Measurements from ENCODE around the gene WNT5B.
A peak's percentile ranks its signal among the peaks of the same experiment; 100 is the strongest.
"Not testable (repeated sequence)": the region's sequence is repeated elsewhere in the genome, so short reads cannot be mapped to it uniquely, and the experiment has no call there.

WNT5B gene

DNA sequence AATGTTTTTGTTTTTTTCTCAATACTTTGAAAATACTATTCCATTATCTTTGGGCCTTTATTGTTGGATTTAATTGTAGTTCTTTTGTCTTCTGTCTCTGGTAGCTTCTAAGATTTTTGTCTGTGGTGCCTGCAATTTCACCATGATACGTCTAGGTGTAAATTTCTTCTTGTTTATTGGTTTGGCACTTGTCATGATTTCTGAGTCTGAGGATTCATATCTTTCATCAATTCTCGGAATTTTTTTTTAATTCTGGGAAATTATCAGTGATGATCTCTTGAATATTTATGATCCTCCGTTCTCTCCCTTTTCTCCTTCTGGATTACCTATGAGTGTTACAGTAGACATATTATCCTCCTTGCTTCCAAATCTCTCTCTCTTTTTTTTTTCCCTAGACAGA lies 47.0 kb downstream of the WNT5B start:
- Histone ChIP-seq H3K36me3 (ENCODE audit: insufficient read depth, low read length) (no peaks in the 10 kb centered on the region), H3K27ac (ENCODE audit: low read depth, low read length) (no peak overlapping the region), H3K9ac (ENCODE audit: low read depth, low read length) (no peak overlapping the region), H3K9me3 (ENCODE audit: insufficient read depth, low read depth, low read length) (no peaks in the 10 kb centered on the region), H3K4me3 (ENCODE audit: low read length) (no peak overlapping the region), H3K4me1 (ENCODE audit: insufficient read depth, low read length) (no peaks in the 10 kb centered on the region), H3K27me3 (ENCODE audit: insufficient read depth, low read length) (no peaks in the 10 kb centered on the region)
- 98% methylated on average over 2 of the region's 3 CpGs for WGBS

DNA sequence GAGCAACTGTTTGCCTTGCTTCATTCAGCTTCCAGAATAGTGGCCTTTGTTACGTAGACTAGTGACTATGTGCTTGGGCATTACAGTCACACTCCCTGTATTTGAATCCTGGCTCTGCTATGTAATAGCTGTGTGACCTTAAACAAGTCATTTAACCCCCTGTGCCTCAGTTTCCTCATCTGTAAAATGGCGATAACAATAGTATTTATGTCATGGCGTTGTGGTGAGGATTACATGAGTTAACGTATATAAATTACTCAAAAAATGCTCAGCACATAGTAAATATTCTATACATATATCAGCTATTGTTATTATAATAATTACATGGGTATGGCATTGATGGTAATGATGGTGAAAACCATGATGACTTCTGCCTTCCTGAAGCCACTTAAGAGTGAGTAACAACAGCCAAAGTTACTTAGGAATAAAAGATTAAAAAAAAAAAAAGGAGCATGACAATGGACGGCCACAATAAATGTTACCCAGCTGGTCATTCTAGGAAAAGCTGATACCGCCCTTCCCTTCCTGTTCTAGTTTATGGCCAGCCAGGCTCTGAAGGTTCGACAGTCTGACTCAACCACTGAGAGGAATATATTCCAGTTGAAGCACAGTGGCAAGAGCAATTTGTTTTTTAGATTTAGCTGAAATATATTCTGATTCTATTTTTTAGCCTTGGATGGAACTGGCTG lies 51.9 kb downstream of the WNT5B start:
- no peak overlapping the region for H3K4me3 ChIP-seq (ENCODE audit: low read length)
- no peaks in the 10 kb centered on the region for H3K27me3 ChIP-seq (ENCODE audit: insufficient read depth, low read length)
- WGBS = 88% methylated on average over 4 of the region's 7 CpGs
- no peak overlapping the region for H3K27ac ChIP-seq (ENCODE audit: low read depth, low read length)
- H3K4me1 ChIP-seq (ENCODE audit: insufficient read depth, low read length) = no peaks in the 10 kb centered on the region
- no peak overlapping the region for H3K9ac ChIP-seq (ENCODE audit: low read depth, low read length)
- H3K9me3 ChIP-seq (ENCODE audit: insufficient read depth, low read depth, low read length) = no peaks in the 10 kb centered on the region
- H3K36me3 ChIP-seq (ENCODE audit: insufficient read depth, low read length) = no peaks in the 10 kb centered on the region

DNA sequence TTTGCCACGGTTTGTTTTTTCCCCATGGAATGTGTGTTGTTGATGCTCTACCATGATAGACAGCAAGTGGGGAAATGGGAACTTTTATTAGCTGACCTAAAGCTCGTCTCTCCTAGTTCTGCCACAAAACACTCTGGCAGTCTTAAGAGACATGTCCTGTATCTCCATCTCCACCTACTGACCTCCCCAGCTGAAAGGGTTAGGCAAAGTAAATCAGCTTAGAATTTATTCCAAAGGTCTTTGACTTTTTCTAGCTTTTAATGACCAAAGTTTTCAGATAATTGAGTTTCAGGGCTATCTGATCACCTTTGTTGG lies 52.4 kb downstream of the WNT5B start:
- no peaks in the 10 kb centered on the region for H3K27me3 ChIP-seq (ENCODE audit: insufficient read depth, low read length)
- no peak overlapping the region for H3K4me3 ChIP-seq (ENCODE audit: low read length)
- no peaks in the 10 kb centered on the region for H3K36me3 ChIP-seq (ENCODE audit: insufficient read depth, low read length)
- H3K9me3 ChIP-seq (ENCODE audit: insufficient read depth, low read depth, low read length) = no peaks in the 10 kb centered on the region
- no peak overlapping the region for H3K9ac ChIP-seq (ENCODE audit: low read depth, low read length)
- no peaks in the 10 kb centered on the region for H3K4me1 ChIP-seq (ENCODE audit: insufficient read depth, low read length)
- H3K27ac ChIP-seq (ENCODE audit: low read depth, low read length) = no peak overlapping the region
- 71% methylated on average over 2 of the region's 2 CpGs for WGBS

DNA sequence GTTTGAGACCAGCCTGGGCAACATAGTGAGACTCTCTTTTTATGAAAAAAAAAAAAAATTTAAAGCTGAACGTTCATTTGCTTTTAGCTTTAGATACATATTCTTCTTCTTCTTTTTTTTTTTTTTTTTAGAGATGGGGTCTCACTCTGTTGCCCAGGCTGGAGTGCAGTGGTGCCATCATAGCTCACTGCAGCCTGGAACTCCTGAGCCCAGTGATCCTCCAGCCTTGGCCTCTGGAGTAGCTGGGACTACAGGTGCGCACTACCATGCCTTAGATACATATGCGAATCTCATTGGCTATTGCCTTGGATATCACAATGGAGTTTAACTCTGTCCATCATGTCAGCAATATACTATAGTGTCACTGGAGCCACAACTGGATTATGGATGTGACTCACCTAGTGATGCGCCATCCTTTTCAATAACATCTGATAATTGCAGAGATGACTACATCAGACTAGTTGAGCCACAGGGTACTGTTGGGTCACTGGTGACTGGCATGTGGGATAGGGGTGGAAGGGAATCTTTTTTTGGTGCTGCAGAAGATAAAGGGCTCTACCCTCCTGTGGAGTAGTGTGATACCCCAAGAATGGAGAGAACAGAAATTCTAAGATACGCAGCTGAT lies 59.2 kb downstream of the WNT5B start:
- H3K9ac ChIP-seq (ENCODE audit: low read depth, low read length) = no peak overlapping the region
- H3K4me1 ChIP-seq (ENCODE audit: insufficient read depth, low read length) = peaks cover 13% of the 10 kb centered on the region
- no peak overlapping the region for H3K4me3 ChIP-seq (ENCODE audit: low read length)
- WGBS = 98% methylated on average over 4 of the region's 5 CpGs
- no peaks in the 10 kb centered on the region for H3K9me3 ChIP-seq (ENCODE audit: insufficient read depth, low read depth, low read length)
- no peaks in the 10 kb centered on the region for H3K27me3 ChIP-seq (ENCODE audit: insufficient read depth, low read length)
- H3K36me3 ChIP-seq (ENCODE audit: insufficient read depth, low read length) = no peaks in the 10 kb centered on the region
- H3K27ac ChIP-seq (ENCODE audit: low read depth, low read length) = no peak overlapping the region

DNA sequence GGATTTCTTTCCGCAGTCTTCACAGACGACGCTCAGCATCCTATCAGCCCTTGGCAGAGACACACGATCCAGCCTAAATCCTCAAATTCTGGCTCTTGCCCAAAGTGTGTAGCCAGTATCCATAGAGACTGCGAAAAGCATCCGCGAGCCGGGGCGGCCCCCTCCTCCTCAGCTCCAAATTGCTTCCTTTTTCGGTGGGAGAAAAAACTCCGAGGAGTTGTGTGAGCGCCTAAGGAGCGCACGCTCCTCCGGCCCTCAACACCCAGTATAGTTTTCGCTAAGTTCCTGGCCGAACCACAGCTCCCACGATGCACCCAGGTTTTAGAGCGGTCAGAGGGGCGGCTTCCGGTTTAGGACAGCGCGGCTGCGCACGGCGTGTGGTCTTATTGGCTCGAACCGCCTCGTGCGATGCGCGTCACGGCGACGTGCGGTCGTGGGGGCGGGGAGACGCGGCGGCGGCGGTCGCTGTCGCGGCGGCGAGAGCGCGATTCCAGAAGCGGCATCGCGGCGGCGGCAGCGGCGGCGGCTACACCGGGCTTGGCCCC lies 61.6 kb downstream of the WNT5B start, which contains the start of gene ADIPOR2:
Gene ADIPOR2 (plus strand): TSS at position 493 of the 545 bp plus-strand sequence. CDS start 63,274 bp downstream, outside the sequence.
- under 1% methylated on average over 55 of the region's 59 CpGs for WGBS
- H3K9me3 ChIP-seq (ENCODE audit: insufficient read depth, low read depth, low read length) = no peaks in the 10 kb centered on the region
- H3K9ac ChIP-seq (ENCODE audit: low read depth, low read length) = peak within 1 kb of the TSS; percentile 85
- H3K4me3 ChIP-seq (ENCODE audit: low read length) = peak within 1 kb of the TSS; percentile 92
- H3K4me1 ChIP-seq (ENCODE audit: insufficient read depth, low read length) = peaks cover 13% of the 10 kb centered on the region
- peaks cover 3% of the 10 kb centered on the region; the same call in 1 of the 2 replicates for H3K36me3 ChIP-seq (ENCODE audit: insufficient read depth, low read length)
- peak within 1 kb of the TSS; percentile 96 for H3K27ac ChIP-seq (ENCODE audit: low read depth, low read length)
- H3K27me3 ChIP-seq (ENCODE audit: insufficient read depth, low read length) = no peaks in the 10 kb centered on the region

DNA sequence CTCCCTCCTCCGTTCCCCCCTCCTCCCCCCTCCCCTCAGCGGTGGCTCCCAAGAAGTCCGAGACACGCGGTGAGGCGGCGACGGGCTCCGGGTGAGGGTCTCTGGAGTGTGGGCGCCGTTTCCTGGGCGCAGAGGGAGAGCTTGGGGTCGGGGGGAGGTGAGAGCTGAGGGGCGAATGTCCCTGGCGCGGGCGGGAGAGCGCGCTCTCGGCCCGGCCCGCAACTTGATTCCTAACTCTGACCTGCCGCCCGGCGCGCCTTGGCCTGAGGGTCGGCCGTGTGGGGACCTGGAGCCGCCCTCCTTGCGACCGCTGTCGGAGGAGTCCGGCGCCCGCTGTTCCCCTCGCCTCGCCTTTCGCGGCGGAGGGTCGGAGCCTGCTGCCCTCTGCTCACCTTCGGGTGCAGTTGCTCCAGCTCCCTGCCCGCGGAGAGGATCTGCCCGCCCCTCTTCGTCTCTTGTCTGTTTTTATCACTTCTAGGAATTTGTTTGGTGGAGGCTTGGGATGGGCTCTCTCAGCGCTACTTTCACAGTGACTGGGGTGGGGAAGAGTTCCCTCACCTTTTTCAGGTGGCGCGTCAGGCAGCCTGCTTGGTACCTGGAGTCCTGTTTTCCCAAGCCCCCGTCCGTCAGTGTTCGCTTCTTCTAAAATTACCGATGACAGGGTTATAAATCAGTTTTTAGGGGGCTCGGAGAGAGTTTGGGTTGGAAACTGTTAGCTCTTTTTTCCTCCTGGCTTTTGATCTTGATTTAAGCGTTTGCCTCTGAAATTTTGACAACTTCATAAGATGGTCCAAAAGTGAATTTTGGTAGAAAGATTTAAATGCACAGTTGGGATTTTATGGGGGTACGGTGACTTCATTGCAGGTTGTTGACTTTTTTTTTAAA lies 62.3 kb downstream of the WNT5B start:
- peaks cover 13% of the 10 kb centered on the region for H3K4me1 ChIP-seq (ENCODE audit: insufficient read depth, low read length)
- peaks cover 3% of the 10 kb centered on the region; the same call in 1 of the 2 replicates for H3K36me3 ChIP-seq (ENCODE audit: insufficient read depth, low read length)
- under 1% methylated on average over 55 of the region's 56 CpGs for WGBS
- H3K27ac ChIP-seq (ENCODE audit: low read depth, low read length) = peak overlapping the region; percentile 96
- H3K27me3 ChIP-seq (ENCODE audit: insufficient read depth, low read length) = no peaks in the 10 kb centered on the region
- peak overlapping the region; percentile 92 for H3K4me3 ChIP-seq (ENCODE audit: low read length)
- H3K9ac ChIP-seq (ENCODE audit: low read depth, low read length) = peak overlapping the region; percentile 85
- H3K9me3 ChIP-seq (ENCODE audit: insufficient read depth, low read depth, low read length) = no peaks in the 10 kb centered on the region

DNA sequence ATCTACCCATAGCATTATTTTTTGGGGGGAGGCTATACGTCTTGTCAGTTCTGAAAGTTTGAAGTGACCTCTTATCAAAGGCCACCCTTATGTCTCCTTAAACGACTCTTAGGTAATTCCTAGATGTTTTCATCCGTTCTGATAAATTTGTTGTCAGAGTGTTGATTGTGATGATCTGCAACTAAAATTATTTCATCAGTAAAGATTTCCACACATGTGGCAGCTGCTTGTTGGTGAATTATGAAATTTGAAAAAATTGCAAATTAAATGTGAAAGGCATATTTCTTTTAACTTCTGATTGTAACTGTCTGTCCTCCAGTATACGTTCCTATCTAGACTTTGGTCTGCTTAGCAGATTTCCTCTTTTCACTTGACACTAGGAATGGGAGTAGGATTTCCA lies 63.2 kb downstream of the WNT5B start:
- Histone ChIP-seq H3K36me3 (ENCODE audit: insufficient read depth, low read length) (peaks cover 3% of the 10 kb centered on the region; the same call in 1 of the 2 replicates), H3K27ac (ENCODE audit: low read depth, low read length) (no peak overlapping the region), H3K27me3 (ENCODE audit: insufficient read depth, low read length) (no peaks in the 10 kb centered on the region), H3K9ac (ENCODE audit: low read depth, low read length) (no peak overlapping the region), H3K4me1 (ENCODE audit: insufficient read depth, low read length) (peaks cover 13% of the 10 kb centered on the region), H3K9me3 (ENCODE audit: insufficient read depth, low read depth, low read length) (no peaks in the 10 kb centered on the region), H3K4me3 (ENCODE audit: low read length) (peak overlapping the region; percentile 92)
- 72% methylated on average over 2 of the region's 4 CpGs for WGBS

DNA sequence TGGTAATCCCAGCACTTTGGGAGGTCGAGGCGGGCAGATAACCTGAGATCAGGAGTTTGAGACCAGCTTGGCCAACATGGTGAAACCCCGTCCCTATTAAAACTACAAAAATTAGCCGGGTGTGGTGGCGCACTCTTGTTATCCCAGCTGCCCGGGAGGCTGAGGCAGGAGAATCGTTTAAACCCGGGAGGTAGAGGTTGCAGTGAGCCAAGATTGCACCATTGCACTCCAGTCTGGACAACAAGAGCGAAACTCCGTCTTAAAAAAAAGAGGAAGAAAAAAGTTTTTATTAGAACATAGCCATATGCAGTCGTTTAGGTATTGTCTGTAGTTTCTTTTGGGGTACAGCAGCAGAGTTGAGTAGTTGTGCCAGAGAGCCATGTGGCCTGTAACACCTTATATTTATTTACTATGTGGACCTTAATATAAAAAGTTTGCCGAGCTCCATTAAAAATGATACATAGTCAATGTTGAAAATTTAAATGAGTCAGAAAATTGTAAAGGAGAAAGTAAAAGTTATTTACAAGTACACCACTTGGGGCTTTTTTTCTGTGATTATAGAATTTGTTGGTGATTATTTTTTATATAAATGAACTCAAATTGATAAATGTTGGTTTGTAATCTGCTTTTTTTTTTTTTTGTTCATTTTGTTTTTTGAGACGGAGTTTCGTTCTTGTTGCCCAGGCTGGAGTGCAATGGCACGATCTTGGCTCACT lies 64.0 kb downstream of the WNT5B start:
- H3K9ac ChIP-seq (ENCODE audit: low read depth, low read length) = no peak overlapping the region
- 95% methylated on average over 15 of the region's 15 CpGs for WGBS
- no peak overlapping the region for H3K4me3 ChIP-seq (ENCODE audit: low read length)

DNA sequence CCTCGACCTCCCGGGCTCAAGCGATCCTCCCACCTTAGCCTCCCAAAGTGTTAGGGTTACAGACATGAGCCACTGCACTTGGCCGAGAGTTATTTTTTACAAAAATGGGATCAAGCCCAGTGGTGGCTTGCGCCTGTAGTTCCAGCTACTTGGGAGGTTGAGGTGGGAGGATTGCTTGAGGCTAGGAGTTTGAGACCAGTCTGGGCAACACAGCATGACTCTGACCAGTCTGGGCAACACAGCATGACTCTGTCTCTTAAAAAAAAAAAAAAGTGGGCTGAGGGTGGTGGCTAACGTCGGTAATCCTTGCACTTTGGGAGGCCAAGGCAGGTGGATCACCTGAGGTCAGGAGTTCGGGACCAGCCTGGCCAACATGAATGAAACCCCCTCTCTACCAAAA lies 66.1 kb downstream of the WNT5B start:
- not testable (repeated sequence) for H3K4me3 ChIP-seq (ENCODE audit: low read length); H3K9me3 ChIP-seq (ENCODE audit: insufficient read depth, low read depth, low read length); H3K9ac ChIP-seq (ENCODE audit: low read depth, low read length); H3K4me1 ChIP-seq (ENCODE audit: insufficient read depth, low read length); H3K27me3 ChIP-seq (ENCODE audit: insufficient read depth, low read length); H3K27ac ChIP-seq (ENCODE audit: low read depth, low read length); H3K36me3 ChIP-seq (ENCODE audit: insufficient read depth, low read length)
- 99% methylated on average over 6 of the region's 8 CpGs for WGBS

More for the DNA sequence above, 64.0 kb downstream of the WNT5B start:
- Histone ChIP-seq H3K27ac (ENCODE audit: low read depth, low read length) (no peak overlapping the region), H3K27me3 (ENCODE audit: insufficient read depth, low read length) (no peaks in the 10 kb centered on the region), H3K4me1 (ENCODE audit: insufficient read depth, low read length) (peaks cover 13% of the 10 kb centered on the region), H3K9me3 (ENCODE audit: insufficient read depth, low read depth, low read length) (no peaks in the 10 kb centered on the region), H3K36me3 (ENCODE audit: insufficient read depth, low read length) (peaks cover 3% of the 10 kb centered on the region; the same call in 1 of the 2 replicates)

DNA sequence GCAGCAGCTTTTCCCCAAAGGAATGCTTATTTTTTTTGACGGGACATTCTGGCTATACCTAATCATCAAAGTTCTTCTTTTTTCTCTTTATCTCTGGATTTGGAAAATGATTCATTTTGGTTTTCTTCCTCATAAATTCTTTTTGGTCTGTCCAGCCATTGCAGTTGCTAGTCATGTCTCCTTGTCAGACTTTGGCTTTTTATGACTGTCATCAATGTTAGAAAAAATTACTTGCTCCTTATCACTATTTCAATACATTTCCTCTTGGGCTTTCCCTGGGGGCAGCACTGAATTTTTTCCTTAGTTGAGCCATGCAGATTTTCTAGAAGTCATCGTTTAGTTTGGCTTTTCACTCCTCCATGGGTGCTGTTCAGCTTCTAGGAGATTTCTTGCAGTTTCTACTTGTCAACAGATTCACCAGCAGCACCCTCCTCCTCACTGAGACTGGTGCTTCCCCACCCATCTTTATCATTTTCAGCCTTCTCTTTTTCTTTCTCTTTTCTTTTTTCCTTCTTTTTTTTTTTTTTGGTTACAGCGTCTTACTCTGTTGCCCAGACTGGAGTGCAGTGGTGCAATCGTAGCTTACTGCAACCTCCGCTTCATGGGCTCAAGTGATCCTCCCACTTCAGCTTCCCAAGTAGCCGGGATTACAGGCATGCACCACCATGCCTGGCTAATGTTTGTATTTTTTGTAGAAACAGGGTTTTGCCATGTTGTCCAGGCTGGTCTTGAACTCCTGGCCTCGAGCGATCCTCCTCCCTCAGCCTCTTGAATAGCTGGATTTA lies 67.0 kb downstream of the WNT5B start:
- H3K9ac ChIP-seq (ENCODE audit: low read depth, low read length) = no peak overlapping the region
- no peaks in the 10 kb centered on the region for H3K9me3 ChIP-seq (ENCODE audit: insufficient read depth, low read depth, low read length)
- H3K4me3 ChIP-seq (ENCODE audit: low read length) = no peak overlapping the region
- WGBS = 81% methylated on average over 8 of the region's 8 CpGs
- H3K27me3 ChIP-seq (ENCODE audit: insufficient read depth, low read length) = no peaks in the 10 kb centered on the region
- peaks cover 6% of the 10 kb centered on the region; the same call in 1 of the 2 replicates for H3K4me1 ChIP-seq (ENCODE audit: insufficient read depth, low read length)
- H3K36me3 ChIP-seq (ENCODE audit: insufficient read depth, low read length) = peaks cover 3% of the 10 kb centered on the region; the same call in 1 of the 2 replicates
- H3K27ac ChIP-seq (ENCODE audit: low read depth, low read length) = no peak overlapping the region
